Gastrocnemius medialis (tissue), 4 donors: ENCODE data around the gene TMEM119. TPM values are rescaled to one million over a fixed set of nuclear protein-coding genes. Genes with fewer than 3 reads are reported as not detected.

ENCODE experiments used
- ATAC-seq, 2 donors: fragments of 150-250 bp; one replicate each; pipeline ENCODE4 v1.9.1; 2016
- DNase-seq, 2 donors: peaks; one replicate each; pipeline ENCODE4 v3.0.0-alpha.2; 2019
- H3K27ac ChIP-seq, 4 donors: fragments of 200-600 bp; sonication (generic); 1 replicate in 1 of 4; 2 replicates in 3 of 4; pipeline ENCODE4 v1.5.1; 2016 to 2018; ENCODE audit warnings: mild to moderate bottlenecking in 2 of 4, moderate library complexity in 1 of 4
- H3K27me3 ChIP-seq, 3 donors: fragments of 200-600 bp; sonication (generic) in 2 of 3; 1 replicate in 1 of 3; 2 replicates in 2 of 3; pipeline versions ENCODE4 v1.5.1 to v1.6.0; 2016 to 2019; ENCODE audit warnings: mild to moderate bottlenecking in 1 of 3, moderate library complexity in 1 of 3
- H3K36me3 ChIP-seq, 2 donors: fragments of 200-600 bp; sonication (generic) in 1 of 2; one replicate each; pipeline ENCODE4 v1.5.1; 2017 to 2018
- H3K4me1 ChIP-seq, 2 donors: fragments of 200-600 bp; sonication (generic) in 1 of 2; one replicate each; pipeline ENCODE4 v1.5.1; 2016 to 2017; ENCODE audit warnings: mild to moderate bottlenecking in 2 of 2
- H3K4me3 ChIP-seq, 4 donors: fragments of 200-600 bp; sonication (generic) in 3 of 4; 1 replicate in 1 of 4; 2 replicates in 3 of 4; pipeline ENCODE4 v1.5.1; 2016 to 2019; ENCODE audit warnings: mild to moderate bottlenecking in 2 of 4
- H3K9me3 ChIP-seq, 3 donors: fragments of 200-600 bp; sonication (generic) in 2 of 3; 1 replicate in 1 of 3; 2 replicates in 2 of 3; pipeline ENCODE4 v1.5.1; 2016 to 2019
- POLR2A ChIP-seq, 2 donors: fragments of 450-650 bp; IDR thresholded peaks; one replicate each; pipeline ENCODE4 v1.6.1; 2017; ENCODE audit warnings: antibody characterized with exemption in 2 of 2, mild to moderate bottlenecking in 2 of 2, moderate library complexity in 2 of 2
- in situ Hi-C, 4 donors: fragments of 200-750 bp; cut with MboI; loops; one replicate each; pipeline versions ENCODE4 v1.15.0 to v1.8.0; 2017; ENCODE audit warnings: low sequenced_read_pairs in 4 of 4
- intact Hi-C: fragments of 100-400 bp; cut with DNase I; formaldehyde crosslinking; loops from one replicate; pipeline ENCODE4 v1.15.1; 2023; ENCODE audit warnings: low total_unique reads
- total RNA-seq, 4 donors: library from RNA; depleted of rRNA; stranded (reverse); fragments of >200 nt; gene quantifications; one replicate each; pipeline versions ENCODE4 v1.1.0 to v1.2.3, GENCODE V29; 2016
- TF ChIP-seq, protein P1 (sequence below), 5 experiments: fragments of 450-650 bp in 3 of 5; fragments of 200-600 bp in 2 of 5; sonication (generic) in 2 of 5; IDR thresholded peaks in 4 of 5; conservative IDR thresholded peaks in 1 of 5; 1 replicate in 4 of 5; 2 replicates in 1 of 5; pipeline ENCODE4 v1.5.1; 2016 to 2019; ENCODE audit warnings: antibody characterized with exemption in 5 of 5, mild to moderate bottlenecking in 3 of 5, moderate library complexity in 3 of 5

Gene TMEM119
- total RNA-seq, 4 donors from 2014 or later = 0.85 TPM; not detected in 3

GRCh38 chr12:108584456-108585065 lies 13.3 kb downstream of the TMEM119 start:
- no peaks in the 10 kb centered on the region for H3K27me3 ChIP-seq
- no peaks in the 10 kb centered on the region for H3K36me3 ChIP-seq
- H3K4me1 ChIP-seq = no peaks in the 10 kb centered on the region
- H3K4me3 ChIP-seq = no peak overlapping the region
- no peaks in the 10 kb centered on the region for H3K9me3 ChIP-seq
- H3K27ac ChIP-seq = peak overlapping the region in 1 of 4 donors; percentile 36
- intact Hi-C loops (no loop called here), in situ Hi-C loops (no loop called here)
- TF ChIP-seq, protein P1, sequence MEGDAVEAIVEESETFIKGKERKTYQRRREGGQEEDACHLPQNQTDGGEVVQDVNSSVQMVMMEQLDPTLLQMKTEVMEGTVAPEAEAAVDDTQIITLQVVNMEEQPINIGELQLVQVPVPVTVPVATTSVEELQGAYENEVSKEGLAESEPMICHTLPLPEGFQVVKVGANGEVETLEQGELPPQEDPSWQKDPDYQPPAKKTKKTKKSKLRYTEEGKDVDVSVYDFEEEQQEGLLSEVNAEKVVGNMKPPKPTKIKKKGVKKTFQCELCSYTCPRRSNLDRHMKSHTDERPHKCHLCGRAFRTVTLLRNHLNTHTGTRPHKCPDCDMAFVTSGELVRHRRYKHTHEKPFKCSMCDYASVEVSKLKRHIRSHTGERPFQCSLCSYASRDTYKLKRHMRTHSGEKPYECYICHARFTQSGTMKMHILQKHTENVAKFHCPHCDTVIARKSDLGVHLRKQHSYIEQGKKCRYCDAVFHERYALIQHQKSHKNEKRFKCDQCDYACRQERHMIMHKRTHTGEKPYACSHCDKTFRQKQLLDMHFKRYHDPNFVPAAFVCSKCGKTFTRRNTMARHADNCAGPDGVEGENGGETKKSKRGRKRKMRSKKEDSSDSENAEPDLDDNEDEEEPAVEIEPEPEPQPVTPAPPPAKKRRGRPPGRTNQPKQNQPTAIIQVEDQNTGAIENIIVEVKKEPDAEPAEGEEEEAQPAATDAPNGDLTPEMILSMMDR (IDR thresholded peaks at IDR 0.05 in 4 of 5, conservative IDR thresholded peaks at IDR 0.05 in 1 of 5) = no peak
- TF ChIP-seq POLR2A (IDR thresholded peaks at IDR 0.05) = no peak
- ATAC-seq (no peak), DNase-seq (no peak)

GRCh38 chr12:108583991-108584390 lies 13.9 kb downstream of the TMEM119 start:
- no peaks in the 10 kb centered on the region for H3K27me3 ChIP-seq
- intact Hi-C loops = no loop called here
- TF ChIP-seq, protein P1 (IDR thresholded peaks at IDR 0.05 in 4 of 5, conservative IDR thresholded peaks at IDR 0.05 in 1 of 5) = no peak
- no peak for TF ChIP-seq POLR2A (IDR thresholded peaks at IDR 0.05)
- ATAC-seq = no peak
- no peaks in the 10 kb centered on the region for H3K4me1 ChIP-seq
- no peak overlapping the region for H3K4me3 ChIP-seq
- in situ Hi-C loops = no loop called here
- peak overlapping the region in 1 of 4 donors; percentile 36 for H3K27ac ChIP-seq
- no peak for DNase-seq
- H3K36me3 ChIP-seq = no peaks in the 10 kb centered on the region
- no peaks in the 10 kb centered on the region for H3K9me3 ChIP-seq

GRCh38 chr12:108582978-108583770 lies 14.7 kb downstream of the TMEM119 start:
- Histone ChIP-seq H3K27me3 (no peaks in the 10 kb centered on the region), H3K4me3 (no peak overlapping the region), H3K27ac (no peak overlapping the region), H3K9me3 (no peaks in the 10 kb centered on the region), H3K36me3 (no peaks in the 10 kb centered on the region), H3K4me1 (no peaks in the 10 kb centered on the region)
- ATAC-seq (no peak), DNase-seq (no peak)
- TF ChIP-seq, protein P1 (IDR thresholded peaks at IDR 0.05 in 4 of 5, conservative IDR thresholded peaks at IDR 0.05 in 1 of 5) = no peak
- TF ChIP-seq POLR2A (IDR thresholded peaks at IDR 0.05) = no peak
- in situ Hi-C loops = no loop called here
- intact Hi-C loops = no loop called here

GRCh38 chr12:108582509-108582908 lies 15.4 kb downstream of the TMEM119 start:
- DNase-seq = no peak
- in situ Hi-C loops = no loop called here
- no peak overlapping the region for H3K4me3 ChIP-seq
- no peaks in the 10 kb centered on the region for H3K9me3 ChIP-seq
- no peak for ATAC-seq
- H3K36me3 ChIP-seq = no peaks in the 10 kb centered on the region
- TF ChIP-seq POLR2A (IDR thresholded peaks at IDR 0.05) = no peak
- TF ChIP-seq, protein P1 (IDR thresholded peaks at IDR 0.05 in 4 of 5, conservative IDR thresholded peaks at IDR 0.05 in 1 of 5) = no peak
- H3K4me1 ChIP-seq = no peaks in the 10 kb centered on the region
- no peaks in the 10 kb centered on the region for H3K27me3 ChIP-seq
- no peak overlapping the region for H3K27ac ChIP-seq
- intact Hi-C loops = no loop called here
